ENCODE data around the gene WWOX.

WWOX gene

DNA sequence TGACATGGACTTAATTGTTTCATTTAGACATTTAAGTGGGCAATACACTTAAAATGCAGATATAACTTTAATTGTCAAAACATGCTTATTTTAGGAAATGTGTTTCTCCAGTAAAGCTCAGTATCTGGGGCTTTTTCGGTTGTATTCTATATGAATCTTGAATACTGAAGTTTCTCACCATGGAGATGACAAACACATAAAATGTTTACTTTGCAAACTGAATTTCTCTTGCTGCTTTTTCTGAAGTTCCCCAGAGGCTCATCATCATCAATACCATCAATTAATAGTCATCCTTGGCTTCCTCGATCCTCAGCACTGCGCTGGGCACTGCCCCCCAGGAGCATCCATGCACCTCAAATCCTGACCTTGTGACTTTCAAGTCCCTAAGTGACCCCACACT, 227.3 kb downstream of the WWOX start:
- no peaks in the 10 kb centered on the region for H3K36me3 ChIP-seq (ENCODE audit: insufficient read depth, low read length)
- H3K4me3 ChIP-seq (ENCODE audit: low read length): no peak overlapping the region
- no peak overlapping the region for H2AFZ ChIP-seq (ENCODE audit: low read depth, low read length)
- H3K4me1 ChIP-seq (ENCODE audit: insufficient read depth, low read length): peaks cover 9% of the 10 kb centered on the region
- H3K27me3 ChIP-seq (ENCODE audit: insufficient read depth, low read length): no peaks in the 10 kb centered on the region
- H3K9me3 ChIP-seq (ENCODE audit: low read length): no peaks in the 10 kb centered on the region

DNA sequence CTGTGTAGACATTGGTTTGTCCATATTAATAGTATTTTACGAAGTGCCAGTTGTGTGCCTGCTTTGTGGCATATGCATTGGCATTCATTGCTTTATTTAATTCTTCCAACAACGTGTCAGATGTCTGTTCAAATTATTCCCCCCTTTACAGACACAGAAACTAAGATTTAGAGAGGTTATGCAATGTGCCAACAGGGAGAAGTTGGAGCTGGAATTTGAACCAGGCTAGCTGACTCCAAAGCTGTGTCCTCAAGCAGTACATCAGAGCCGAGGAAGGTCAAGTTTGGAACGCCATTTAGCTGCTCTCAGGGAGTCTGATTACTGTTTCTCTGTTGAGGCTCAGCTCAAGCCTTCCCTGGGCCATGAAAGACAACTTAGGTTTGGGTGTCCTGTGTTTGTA, 232.3 kb downstream of the WWOX start:
- no peaks in the 10 kb centered on the region for H3K27me3 ChIP-seq (ENCODE audit: insufficient read depth, low read length)
- H3K4me1 ChIP-seq (ENCODE audit: insufficient read depth, low read length): no peaks in the 10 kb centered on the region
- no peak overlapping the region for H2AFZ ChIP-seq (ENCODE audit: low read depth, low read length)
- H3K4me3 ChIP-seq (ENCODE audit: low read length): no peak overlapping the region
- H3K36me3 ChIP-seq (ENCODE audit: insufficient read depth, low read length): no peaks in the 10 kb centered on the region
- no peaks in the 10 kb centered on the region for H3K9me3 ChIP-seq (ENCODE audit: low read length)

DNA sequence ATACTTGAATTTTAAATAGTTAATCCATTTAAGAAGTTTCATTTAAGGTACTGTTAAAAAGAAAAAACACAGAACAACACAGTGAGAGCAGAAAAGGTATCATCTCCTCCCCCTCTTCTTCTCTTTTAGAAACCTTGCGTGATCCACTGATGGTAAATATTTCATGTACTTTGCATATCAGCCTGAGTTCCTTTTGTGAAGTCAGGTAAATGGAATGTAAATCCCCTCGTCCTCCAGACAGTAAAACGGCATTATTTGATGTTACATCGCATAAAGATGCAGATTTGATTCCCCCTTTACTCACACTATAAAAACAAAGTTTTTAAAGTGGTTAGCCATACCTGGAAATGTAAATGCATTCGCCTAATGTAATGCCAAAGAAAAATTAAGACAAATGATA, 234.4 kb downstream of the WWOX start:
- Histone ChIP-seq H2AFZ (ENCODE audit: low read depth, low read length) (no peak overlapping the region), H3K36me3 (ENCODE audit: insufficient read depth, low read length) (no peaks in the 10 kb centered on the region), H3K4me1 (ENCODE audit: insufficient read depth, low read length) (no peaks in the 10 kb centered on the region), H3K9me3 (ENCODE audit: low read length) (no peaks in the 10 kb centered on the region), H3K4me3 (ENCODE audit: low read length) (no peak overlapping the region), H3K27me3 (ENCODE audit: insufficient read depth, low read length) (no peaks in the 10 kb centered on the region)

DNA sequence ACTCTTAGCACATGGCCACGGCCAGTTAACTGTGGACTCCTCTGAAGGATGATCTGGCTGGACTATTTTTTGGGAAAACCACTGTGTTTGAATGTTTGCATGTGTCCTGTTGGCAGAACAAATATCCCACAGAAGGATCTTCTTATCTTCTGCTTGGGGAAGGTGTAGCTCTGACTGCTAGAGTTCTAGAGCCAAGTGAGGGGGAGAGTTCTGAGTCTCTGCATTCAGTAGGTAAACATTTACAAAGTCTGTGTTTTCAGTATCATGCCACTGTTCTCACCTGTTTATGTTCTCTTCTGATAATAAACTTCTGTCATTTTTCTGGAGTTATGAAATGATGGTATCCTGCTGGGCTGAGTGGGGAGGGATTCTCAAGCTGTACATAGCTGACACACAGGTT, 241.1 kb downstream of the WWOX start:
- Histone ChIP-seq H3K4me3 (ENCODE audit: low read length) (no peak overlapping the region), H3K4me1 (ENCODE audit: insufficient read depth, low read length) (no peaks in the 10 kb centered on the region), H3K36me3 (ENCODE audit: insufficient read depth, low read length) (no peaks in the 10 kb centered on the region), H2AFZ (ENCODE audit: low read depth, low read length) (no peak overlapping the region), H3K9me3 (ENCODE audit: low read length) (no peaks in the 10 kb centered on the region), H3K27me3 (ENCODE audit: insufficient read depth, low read length) (no peaks in the 10 kb centered on the region)

DNA sequence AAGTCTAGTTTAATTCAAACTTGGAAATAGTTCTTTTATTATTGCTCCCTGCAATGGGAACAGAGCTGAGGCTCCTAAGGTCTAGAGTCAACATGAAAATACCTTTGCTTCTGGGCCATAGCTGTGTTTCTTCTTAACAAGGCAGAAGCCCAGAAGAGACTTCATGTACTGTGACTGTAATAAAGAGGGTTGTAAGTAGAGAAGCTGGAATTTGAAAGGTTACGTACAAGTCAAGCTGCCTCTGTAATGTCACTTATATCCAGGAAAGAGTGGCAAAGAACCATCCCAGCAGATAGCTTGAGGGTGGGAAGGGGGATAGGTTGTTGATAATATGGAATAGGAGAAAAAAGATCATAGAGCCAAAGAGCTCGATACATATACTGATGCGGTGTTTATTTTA, 248.6 kb downstream of the WWOX start:
- H3K36me3 ChIP-seq (ENCODE audit: insufficient read depth, low read length): no peaks in the 10 kb centered on the region
- no peak overlapping the region for H3K4me3 ChIP-seq (ENCODE audit: low read length)
- peaks cover 2% of the 10 kb centered on the region for H3K9me3 ChIP-seq (ENCODE audit: low read length)
- H3K27me3 ChIP-seq (ENCODE audit: insufficient read depth, low read length): no peaks in the 10 kb centered on the region
- no peaks in the 10 kb centered on the region for H3K4me1 ChIP-seq (ENCODE audit: insufficient read depth, low read length)
- no peak overlapping the region for H2AFZ ChIP-seq (ENCODE audit: low read depth, low read length)

DNA sequence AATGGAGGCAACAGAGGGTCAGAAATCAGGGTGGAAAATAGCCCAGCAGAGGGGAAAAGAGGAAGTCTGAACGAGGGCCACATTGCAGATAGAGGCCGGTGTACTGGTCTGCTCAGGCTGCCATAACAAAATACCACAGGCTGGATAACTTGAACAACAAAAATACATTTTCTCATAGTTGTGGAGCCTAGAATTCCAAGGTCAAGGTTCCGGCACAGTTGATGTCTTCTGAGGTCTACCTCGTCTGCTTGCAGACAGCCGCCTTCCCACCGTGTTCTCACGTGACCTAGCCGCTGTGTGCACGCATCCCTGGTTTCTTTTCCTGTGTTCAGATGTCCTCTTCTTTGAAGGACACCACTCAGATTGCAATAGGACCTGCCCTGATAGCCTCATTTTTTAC, 249.4 kb downstream of the WWOX start:
- Histone ChIP-seq H3K27me3 (ENCODE audit: insufficient read depth, low read length) (no peaks in the 10 kb centered on the region), H2AFZ (ENCODE audit: low read depth, low read length) (no peak overlapping the region), H3K4me1 (ENCODE audit: insufficient read depth, low read length) (no peaks in the 10 kb centered on the region), H3K4me3 (ENCODE audit: low read length) (no peak overlapping the region), H3K36me3 (ENCODE audit: insufficient read depth, low read length) (no peaks in the 10 kb centered on the region), H3K9me3 (ENCODE audit: low read length) (peaks cover 2% of the 10 kb centered on the region)

DNA sequence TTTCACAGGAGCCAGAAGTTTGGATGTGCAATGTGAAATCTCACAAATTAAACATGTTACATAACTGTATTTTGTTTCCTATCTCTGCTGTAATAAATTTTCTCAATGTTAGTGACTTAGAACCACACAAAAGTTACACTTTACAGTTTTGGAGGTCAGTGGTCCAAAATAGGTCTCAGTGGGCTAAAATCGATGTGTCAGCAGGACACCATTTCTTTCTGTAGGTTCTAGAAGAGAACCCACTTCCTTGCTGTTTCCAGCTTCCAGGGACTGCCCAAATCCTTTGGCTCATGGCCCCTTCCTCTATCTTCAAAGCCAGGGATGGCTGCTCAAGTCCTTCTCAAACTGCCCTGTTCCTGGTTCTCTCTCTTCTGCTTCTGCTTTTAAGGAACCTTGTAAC, 252.7 kb downstream of the WWOX start:
- no peak overlapping the region for H2AFZ ChIP-seq (ENCODE audit: low read depth, low read length)
- no peaks in the 10 kb centered on the region for H3K36me3 ChIP-seq (ENCODE audit: insufficient read depth, low read length)
- H3K4me3 ChIP-seq (ENCODE audit: low read length): no peak overlapping the region
- H3K4me1 ChIP-seq (ENCODE audit: insufficient read depth, low read length): no peaks in the 10 kb centered on the region
- peaks cover 2% of the 10 kb centered on the region for H3K9me3 ChIP-seq (ENCODE audit: low read length)
- H3K27me3 ChIP-seq (ENCODE audit: insufficient read depth, low read length): no peaks in the 10 kb centered on the region

DNA sequence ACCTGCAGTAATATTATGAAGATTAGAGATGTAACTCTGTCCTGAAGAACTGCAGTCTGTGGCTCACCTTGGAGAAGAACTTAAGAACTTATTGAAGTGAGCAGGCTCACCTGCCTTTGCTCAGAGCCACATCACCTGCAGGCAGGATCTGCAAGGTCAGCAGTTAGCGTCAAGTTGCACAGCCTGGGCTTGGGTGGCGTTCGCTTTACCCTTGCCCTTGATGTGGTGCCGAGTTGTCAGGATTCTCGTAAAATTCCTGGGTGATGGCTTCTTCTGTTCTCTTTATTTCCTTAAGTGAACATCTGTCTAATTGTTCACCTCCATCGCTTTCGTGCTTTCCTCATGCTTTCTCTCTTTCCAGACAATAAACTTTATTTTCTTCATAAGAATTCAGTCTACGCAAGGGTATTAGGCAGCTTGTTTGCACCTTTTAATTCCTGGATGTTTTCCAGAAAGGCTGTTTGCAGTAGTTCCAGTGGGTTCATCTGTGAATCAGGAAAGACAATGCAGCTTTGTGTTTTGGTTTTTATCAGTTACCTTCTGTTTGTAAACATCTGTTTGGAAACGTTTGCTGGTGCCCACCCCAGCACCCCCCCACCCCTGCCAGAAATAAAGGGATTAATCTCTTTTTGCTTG, 254.3 kb downstream of the WWOX start:
- no peaks in the 10 kb centered on the region for H3K9me3 ChIP-seq (ENCODE audit: low read length)
- H3K36me3 ChIP-seq (ENCODE audit: insufficient read depth, low read length): no peaks in the 10 kb centered on the region
- no peaks in the 10 kb centered on the region for H3K4me1 ChIP-seq (ENCODE audit: insufficient read depth, low read length)
- no peaks in the 10 kb centered on the region for H3K27me3 ChIP-seq (ENCODE audit: insufficient read depth, low read length)
- H2AFZ ChIP-seq (ENCODE audit: low read depth, low read length): no peak overlapping the region
- no peak overlapping the region for H3K4me3 ChIP-seq (ENCODE audit: low read length)

DNA sequence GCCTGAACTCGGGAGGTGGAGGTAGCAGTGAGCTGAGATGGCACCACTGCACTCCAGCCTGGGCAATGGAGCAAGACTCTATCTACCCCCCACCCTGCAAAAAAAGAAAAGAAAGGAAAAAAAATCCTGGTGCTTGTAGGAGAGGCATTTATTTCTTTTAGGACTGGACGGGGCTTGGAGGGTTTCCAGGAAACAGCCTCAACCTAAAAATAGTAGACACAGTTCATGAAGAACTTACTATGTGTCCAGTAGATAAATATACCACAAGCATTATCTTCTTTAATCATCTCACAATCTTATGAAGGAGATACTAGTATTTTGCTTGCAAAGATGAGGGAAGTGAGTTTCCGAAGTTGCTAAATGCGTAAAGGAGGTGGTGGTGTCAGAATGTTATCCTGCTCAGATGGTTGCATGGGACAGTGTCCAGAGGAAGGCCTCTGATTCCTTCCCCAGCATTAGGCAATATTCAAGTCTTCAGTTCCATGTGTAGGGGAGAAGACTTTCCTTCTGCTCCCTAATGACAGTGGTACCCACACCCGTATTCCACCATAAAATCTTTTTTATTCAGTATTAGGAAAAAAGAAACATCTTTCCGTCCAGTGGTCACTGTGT, 263.2 kb downstream of the WWOX start:
- Histone ChIP-seq H3K9me3 (ENCODE audit: low read length) (no peaks in the 10 kb centered on the region), H2AFZ (ENCODE audit: low read depth, low read length) (no peak overlapping the region), H3K4me1 (ENCODE audit: insufficient read depth, low read length) (no peaks in the 10 kb centered on the region), H3K27me3 (ENCODE audit: insufficient read depth, low read length) (no peaks in the 10 kb centered on the region), H3K4me3 (ENCODE audit: low read length) (no peak overlapping the region), H3K36me3 (ENCODE audit: insufficient read depth, low read length) (no peaks in the 10 kb centered on the region)

DNA sequence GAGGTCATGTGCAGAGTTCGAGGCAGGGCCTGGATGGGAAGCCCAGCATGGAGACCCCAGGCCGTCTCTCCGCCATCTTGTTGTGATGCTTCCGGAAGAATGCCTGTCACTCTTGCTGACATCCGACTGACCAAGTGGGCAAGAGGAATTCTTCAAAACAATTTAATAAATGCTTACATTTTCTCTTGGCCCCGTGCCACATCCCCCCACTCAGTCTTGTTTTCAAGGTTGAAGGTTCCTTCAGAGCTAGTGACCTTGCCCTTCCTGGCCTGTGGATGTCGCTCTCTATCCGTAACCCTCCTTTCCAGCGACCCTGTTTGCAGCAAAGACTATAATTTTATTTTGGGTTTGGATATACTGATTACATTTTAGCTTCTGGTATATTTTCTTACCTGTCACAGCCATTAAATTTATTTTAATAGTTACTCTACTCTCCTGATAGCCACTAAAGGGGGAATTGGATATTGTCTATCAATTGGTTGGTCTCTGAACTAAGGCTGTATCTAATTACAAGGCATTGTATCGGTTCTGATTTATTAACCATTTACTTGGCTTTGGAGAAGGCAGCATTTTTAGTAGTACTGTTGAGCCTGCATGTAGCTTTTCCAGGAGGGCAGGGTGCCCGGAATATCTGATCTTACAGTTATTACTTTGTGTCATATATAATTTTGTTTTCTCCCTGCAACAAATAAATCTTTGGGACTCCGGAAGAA, 264.5 kb downstream of the WWOX start:
- H3K27me3 ChIP-seq (ENCODE audit: insufficient read depth, low read length): no peaks in the 10 kb centered on the region

DNA sequence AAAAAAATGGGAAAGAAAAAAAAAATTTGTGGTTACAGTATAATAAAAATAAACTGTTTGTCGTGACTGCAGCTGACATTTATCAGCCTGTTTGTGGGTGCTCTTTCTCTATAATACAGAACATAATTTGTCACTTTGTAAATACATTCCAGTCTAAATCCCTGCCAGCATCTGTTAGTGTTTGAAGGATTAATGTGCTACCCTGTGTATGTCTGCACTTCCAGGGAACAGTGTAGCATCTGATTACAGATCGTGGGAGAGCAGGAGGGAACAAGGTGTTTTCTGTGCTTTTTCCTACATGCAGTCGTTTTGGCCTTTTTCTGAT, 265.1 kb downstream of the WWOX start:
- Histone ChIP-seq H3K36me3 (ENCODE audit: insufficient read depth, low read length) (no peaks in the 10 kb centered on the region), H3K4me1 (ENCODE audit: insufficient read depth, low read length) (peaks cover 9% of the 10 kb centered on the region), H3K9me3 (ENCODE audit: low read length) (no peaks in the 10 kb centered on the region), H2AFZ (ENCODE audit: low read depth, low read length) (no peak overlapping the region), H3K4me3 (ENCODE audit: low read length) (no peak overlapping the region), H3K27me3 (ENCODE audit: insufficient read depth, low read length) (no peaks in the 10 kb centered on the region)

More for the DNA sequence above, 264.5 kb downstream of the WWOX start:
- no peaks in the 10 kb centered on the region for H3K36me3 ChIP-seq (ENCODE audit: insufficient read depth, low read length)
- H3K9me3 ChIP-seq (ENCODE audit: low read length): no peaks in the 10 kb centered on the region
- no peak overlapping the region for H2AFZ ChIP-seq (ENCODE audit: low read depth, low read length)
- peaks cover 9% of the 10 kb centered on the region for H3K4me1 ChIP-seq (ENCODE audit: insufficient read depth, low read length)
- no peak overlapping the region for H3K4me3 ChIP-seq (ENCODE audit: low read length)

DNA sequence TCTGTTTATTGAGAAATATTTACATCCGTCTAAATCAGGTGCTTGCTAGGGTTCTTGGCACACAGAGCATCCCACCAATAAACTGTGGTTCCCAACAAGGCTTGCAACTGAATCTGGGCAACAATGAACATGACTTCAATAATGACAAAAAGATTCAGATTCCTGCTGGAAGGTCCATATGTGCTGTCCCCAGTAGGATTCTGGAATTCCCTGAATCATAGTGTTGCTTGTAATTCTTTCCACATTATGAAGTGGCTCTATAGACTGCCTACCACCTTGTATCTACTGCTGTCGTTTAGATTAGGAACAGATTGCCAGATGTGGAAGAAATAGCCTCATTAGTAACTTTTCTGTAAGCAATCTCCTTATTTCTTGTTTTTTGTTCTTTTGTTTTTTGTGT, 265.9 kb downstream of the WWOX start:
- no peak overlapping the region for H3K4me3 ChIP-seq (ENCODE audit: low read length)
- H2AFZ ChIP-seq (ENCODE audit: low read depth, low read length): no peak overlapping the region
- no peaks in the 10 kb centered on the region for H3K36me3 ChIP-seq (ENCODE audit: insufficient read depth, low read length)
- no peaks in the 10 kb centered on the region for H3K27me3 ChIP-seq (ENCODE audit: insufficient read depth, low read length)
- peaks cover 9% of the 10 kb centered on the region for H3K4me1 ChIP-seq (ENCODE audit: insufficient read depth, low read length)
- H3K9me3 ChIP-seq (ENCODE audit: low read length): no peaks in the 10 kb centered on the region

DNA sequence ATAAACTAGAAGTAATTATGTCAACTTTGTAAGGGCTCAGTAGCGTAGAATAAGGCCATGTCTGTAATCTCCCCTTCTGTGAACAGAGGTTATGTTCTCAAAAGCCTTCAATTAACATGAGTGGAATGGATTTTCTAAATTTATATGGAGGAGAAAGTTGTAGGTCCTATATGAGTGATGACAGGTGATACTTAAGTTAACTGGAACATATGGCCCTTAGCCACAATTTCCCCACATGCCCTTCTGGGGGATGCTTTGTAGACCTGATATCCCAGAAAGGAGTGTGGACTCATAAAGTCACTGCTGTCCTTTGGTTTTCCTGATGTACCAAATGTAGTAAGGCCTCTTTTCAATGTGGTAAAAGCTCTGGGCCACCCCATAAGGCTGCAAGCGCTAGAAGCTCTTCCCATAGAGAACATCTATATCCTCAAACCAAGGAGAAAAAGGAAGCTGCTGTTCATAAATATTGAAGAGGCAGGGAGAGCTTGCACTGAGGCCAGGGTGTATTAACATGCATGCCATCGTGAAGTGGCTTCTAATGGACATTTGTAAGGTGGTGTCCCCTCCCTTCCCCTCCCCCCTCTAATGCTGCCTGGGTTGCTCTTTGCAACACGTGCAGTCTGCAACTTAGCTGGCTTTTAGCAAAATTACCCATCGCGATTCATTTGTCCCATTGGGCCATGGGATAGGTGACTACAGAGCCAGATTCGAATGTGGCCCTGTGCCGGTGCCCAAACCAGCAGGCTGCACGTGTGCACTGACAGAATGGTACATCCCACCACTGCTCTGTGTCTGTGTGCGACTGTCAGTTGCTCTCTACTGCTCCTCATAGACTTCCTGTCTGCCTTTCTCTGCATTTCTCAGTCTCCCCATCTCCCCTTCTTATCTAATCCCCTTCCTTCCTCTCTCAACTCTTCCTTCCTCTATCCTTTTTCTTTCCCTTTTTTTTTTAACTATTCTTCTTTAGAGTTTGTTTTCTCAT, 269.0 kb downstream of the WWOX start:
- Histone ChIP-seq H3K36me3 (ENCODE audit: insufficient read depth, low read length) (no peaks in the 10 kb centered on the region), H3K9me3 (ENCODE audit: low read length) (no peaks in the 10 kb centered on the region), H3K27me3 (ENCODE audit: insufficient read depth, low read length) (no peaks in the 10 kb centered on the region), H3K4me1 (ENCODE audit: insufficient read depth, low read length) (peaks cover 25% of the 10 kb centered on the region), H2AFZ (ENCODE audit: low read depth, low read length) (no peak overlapping the region), H3K4me3 (ENCODE audit: low read length) (no peak overlapping the region)
